ENCODE data around the gene TELO2. TPM values are rescaled to one million over a fixed set of nuclear protein-coding genes. Genes with fewer than 3 reads are reported as not detected.

The TELO2 gene
- total RNA-seq, 1 experiment from 2014 or later = 85.4 TPM

- intact Hi-C loops (cut with micrococcal nuclease; ENCODE audit: unreplicated experiment) = no loop called here
- Mint-ChIP-seq H3K4me1 (ENCODE audit: low read depth, unreplicated experiment) (peaks cover 9% of the 10 kb centered on the region), H3K27me3 (ENCODE audit: unreplicated experiment) (no peaks in the 10 kb centered on the region), H3K27ac (ENCODE audit: unreplicated experiment) (no peak overlapping the region), H3K36me3 (ENCODE audit: insufficient read depth, unreplicated experiment) (no peaks in the 10 kb centered on the region), H3K4me3 (ENCODE audit: low read depth, unreplicated experiment) (no peak overlapping the region), H3K9me3 (ENCODE audit: low read depth, unreplicated experiment) (no peaks in the 10 kb centered on the region)
- CTCF ChIA-PET = no interaction called here
- DNase-seq = no peak
- BruUV-seq (replicated peaks) = no TSS peak
- TF ChIP-seq CTCF (IDR thresholded peaks at IDR 0.05; ENCODE audit: unreplicated experiment) = no peak
These were observed 49.0 kb downstream of the TELO2 start for GRCh38 chr16:1542166-1542500.

GRCh38 chr16:1542533-1542932 lies 49.4 kb downstream of the TELO2 start:
- no peak overlapping the region for H3K4me3 Mint-ChIP-seq (ENCODE audit: low read depth, unreplicated experiment)
- CTCF ChIA-PET = no interaction called here
- no TSS peak for BruUV-seq (replicated peaks)
- intact Hi-C loops (cut with micrococcal nuclease; ENCODE audit: unreplicated experiment) = no loop called here
- TF ChIP-seq CTCF (IDR thresholded peaks at IDR 0.05; ENCODE audit: unreplicated experiment) = no peak
- H3K4me1 Mint-ChIP-seq (ENCODE audit: low read depth, unreplicated experiment) = peaks cover 9% of the 10 kb centered on the region
- no peaks in the 10 kb centered on the region for H3K9me3 Mint-ChIP-seq (ENCODE audit: low read depth, unreplicated experiment)
- no peak for DNase-seq
- H3K36me3 Mint-ChIP-seq (ENCODE audit: insufficient read depth, unreplicated experiment) = no peaks in the 10 kb centered on the region
- no peaks in the 10 kb centered on the region for H3K27me3 Mint-ChIP-seq (ENCODE audit: unreplicated experiment)
- H3K27ac Mint-ChIP-seq (ENCODE audit: unreplicated experiment) = no peak overlapping the region

- Mint-ChIP-seq H3K36me3 (ENCODE audit: insufficient read depth, unreplicated experiment) (no peaks in the 10 kb centered on the region), H3K27ac (ENCODE audit: unreplicated experiment) (peak overlapping the region; percentile 11), H3K4me1 (ENCODE audit: low read depth, unreplicated experiment) (peaks cover 9% of the 10 kb centered on the region), H3K4me3 (ENCODE audit: low read depth, unreplicated experiment) (peak overlapping the region; percentile 24), H3K9me3 (ENCODE audit: low read depth, unreplicated experiment) (no peaks in the 10 kb centered on the region), H3K27me3 (ENCODE audit: unreplicated experiment) (no peaks in the 10 kb centered on the region)
- DNase-seq = peak; percentile 45
- BruUV-seq (replicated peaks) = no TSS peak
- intact Hi-C loops (cut with micrococcal nuclease; ENCODE audit: unreplicated experiment) = no loop called here
- CTCF ChIA-PET = no interaction called here
- no peak for TF ChIP-seq CTCF (IDR thresholded peaks at IDR 0.05; ENCODE audit: unreplicated experiment)
These were observed 50.1 kb downstream of the TELO2 start for GRCh38 chr16:1543085-1543896.

GRCh38 chr16:1545044-1546040 lies 52.2 kb downstream of the TELO2 start:
- no peak overlapping the region for H3K27ac Mint-ChIP-seq (ENCODE audit: unreplicated experiment)
- H3K36me3 Mint-ChIP-seq (ENCODE audit: insufficient read depth, unreplicated experiment) = no peaks in the 10 kb centered on the region
- DNase-seq = no peak
- intact Hi-C loops (cut with micrococcal nuclease; ENCODE audit: unreplicated experiment) = no loop called here
- CTCF ChIA-PET = interaction anchor here (0.6 kb wide), 3 partner anchors 216 to 610 kb away, joined by 3 to 4 read pairs (median 4); no protein-coding TSS in a partner anchor
- no peaks in the 10 kb centered on the region for H3K27me3 Mint-ChIP-seq (ENCODE audit: unreplicated experiment)
- BruUV-seq (replicated peaks) = no TSS peak
- no peaks in the 10 kb centered on the region for H3K9me3 Mint-ChIP-seq (ENCODE audit: low read depth, unreplicated experiment)
- peaks cover 9% of the 10 kb centered on the region for H3K4me1 Mint-ChIP-seq (ENCODE audit: low read depth, unreplicated experiment)
- no peak overlapping the region for H3K4me3 Mint-ChIP-seq (ENCODE audit: low read depth, unreplicated experiment)
- TF ChIP-seq CTCF (IDR thresholded peaks at IDR 0.05; ENCODE audit: unreplicated experiment) = no peak
